Muscle of back (tissue), 11 donors: Measurements from ENCODE around the gene AFTPH. TPM values are rescaled to one million over a fixed set of nuclear protein-coding genes. Genes with fewer than 3 reads are reported as not detected.

Experiments
- DNase-seq, 3 donors: peaks; one replicate each; pipeline versions ENCODE4 v3.0.0 to v3.0.0-alpha.2; 2013
- polyA plus RNA-seq, 10 donors: library from polyadenylated mRNA; unstranded; fragments of 120-200 nt; gene quantifications; one replicate each; pipeline ENCODE4 v1.2.1, GENCODE V29; 2013; ENCODE audit not compliant: insufficient read length in 10 of 10

AFTPH gene
- polyA plus RNA-seq, 10 donors: 15.3 to 25.4 (median 20.8) TPM

- DNase-seq: no peak
Observed at GRCh38 chr2:64538764-64539433, 14.8 kb downstream of the AFTPH start.

- no peak for DNase-seq
Observed at GRCh38 chr2:64540615-64541014, 16.5 kb downstream of the AFTPH start.

- DNase-seq: no peak
Observed at GRCh38 chr2:64541547-64541946, 17.4 kb downstream of the AFTPH start.

GRCh38 chr2:64542071-64543007 lies 18.2 kb downstream of the AFTPH start:
- no peak for DNase-seq

- peak in 1 of 3 donors; percentile 40 for DNase-seq
Observed at GRCh38 chr2:64543008-64543697, 19.0 kb downstream of the AFTPH start.

GRCh38 chr2:64548761-64549160 lies 24.6 kb downstream of the AFTPH start:
- no peak for DNase-seq

- no peak for DNase-seq
Observed at GRCh38 chr2:64550042-64550441, 25.9 kb downstream of the AFTPH start.

- DNase-seq: no peak
Observed at GRCh38 chr2:64551851-64552250, 27.7 kb downstream of the AFTPH start.

GRCh38 chr2:64554117-64554516 lies 30.0 kb downstream of the AFTPH start:
- no peak for DNase-seq

- no peak for DNase-seq
Observed at GRCh38 chr2:64558445-64559081, 34.4 kb downstream of the AFTPH start.

- peak in 2 of 3 donors; percentile 11 to 27 for DNase-seq
Observed at GRCh38 chr2:64562148-64562784, 38.1 kb downstream of the AFTPH start.

GRCh38 chr2:64563436-64563938 lies 39.4 kb downstream of the AFTPH start:
- no peak for DNase-seq

GRCh38 chr2:64565949-64566710 lies 42.0 kb downstream of the AFTPH start:
- DNase-seq: no peak

GRCh38 chr2:64567473-64567872 lies 43.3 kb downstream of the AFTPH start:
- DNase-seq: no peak

- DNase-seq: no peak
Observed at GRCh38 chr2:64568836-64569235, 44.7 kb downstream of the AFTPH start.

GRCh38 chr2:64574871-64575270 lies 50.7 kb downstream of the AFTPH start:
- DNase-seq: no peak

GRCh38 chr2:64581018-64581417 lies 56.9 kb downstream of the AFTPH start:
- DNase-seq: no peak

GRCh38 chr2:64581777-64582539 lies 57.8 kb downstream of the AFTPH start:
- DNase-seq: no peak

- DNase-seq: no peak
Observed at GRCh38 chr2:64582774-64583340, 58.7 kb downstream of the AFTPH start.
